ENCODE data around the gene FADS1.

GRCh38 chr11:61851113-61851899 lies 34.5 kb upstream of the FADS1 start:
- TF ChIP-seq CTCF (conservative IDR thresholded peaks at IDR 0.05 in 1 of 2, IDR thresholded peaks at IDR 0.05 in 1 of 2; ENCODE audit: low read depth in 1 of 2, low read length in 2 of 2) (no peak), EZH2 (IDR thresholded peaks at IDR 0.05; ENCODE audit: low read length, missing control alignments) (no peak)
